GM18511 (cell line): ENCODE measurements around the gene LONRF3.
A peak's percentile ranks its signal among the peaks of the same experiment; 100 is the strongest.
"Not testable (repeated sequence)": the region's sequence is repeated elsewhere in the genome, so short reads cannot be mapped to it uniquely, and the experiment has no call there.

Experiments used
- ATAC-seq: cut with Tn5 transposase; IDR thresholded peaks from one replicate; pipeline ENCODE4 v1.9.1; 2021; ENCODE audit warnings: mild to moderate bottlenecking, moderate library complexity; ENCODE audit not compliant: unreplicated experiment

The LONRF3 gene

DNA sequence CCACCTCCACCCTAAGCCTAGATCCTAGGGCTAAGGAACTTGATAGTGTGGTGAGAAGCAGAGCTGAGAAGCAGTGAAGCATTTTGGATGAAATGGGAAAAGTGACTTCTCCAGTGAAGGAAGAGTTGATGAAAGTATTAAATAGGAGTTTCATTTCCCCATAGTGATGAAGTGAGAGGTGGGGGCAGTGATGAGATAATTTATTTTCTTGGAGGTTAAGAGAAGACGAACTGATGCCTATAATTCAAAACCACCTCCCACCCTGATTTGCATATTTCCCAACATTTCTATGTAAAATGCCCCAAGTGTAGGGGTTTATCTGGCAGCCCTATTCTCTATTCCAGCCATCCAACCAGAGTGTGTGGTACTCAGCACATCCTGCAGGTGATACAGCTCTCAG lies 6.3 kb downstream of the LONRF3 start:
- ATAC-seq = no peak

DNA sequence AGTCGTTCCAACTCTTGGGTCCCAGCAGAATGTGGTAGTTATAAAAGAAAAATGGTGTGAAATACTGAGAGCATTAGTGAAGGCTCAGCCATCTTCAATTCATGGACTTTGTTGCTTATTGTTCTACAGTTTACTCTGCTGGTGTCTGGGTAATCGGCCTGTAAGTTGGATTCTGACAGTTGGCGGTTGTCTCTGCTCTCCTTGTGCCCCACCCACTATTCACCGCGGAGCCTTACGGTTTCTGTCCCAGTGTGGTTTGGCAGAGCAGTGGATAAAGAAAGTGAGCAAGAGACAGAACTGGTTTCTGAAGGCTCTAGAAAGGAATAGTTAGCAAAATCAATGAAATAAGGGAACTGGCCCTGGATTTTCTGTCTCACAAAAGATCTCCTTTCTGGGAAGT lies 9.1 kb downstream of the LONRF3 start:
- no peak for ATAC-seq

DNA sequence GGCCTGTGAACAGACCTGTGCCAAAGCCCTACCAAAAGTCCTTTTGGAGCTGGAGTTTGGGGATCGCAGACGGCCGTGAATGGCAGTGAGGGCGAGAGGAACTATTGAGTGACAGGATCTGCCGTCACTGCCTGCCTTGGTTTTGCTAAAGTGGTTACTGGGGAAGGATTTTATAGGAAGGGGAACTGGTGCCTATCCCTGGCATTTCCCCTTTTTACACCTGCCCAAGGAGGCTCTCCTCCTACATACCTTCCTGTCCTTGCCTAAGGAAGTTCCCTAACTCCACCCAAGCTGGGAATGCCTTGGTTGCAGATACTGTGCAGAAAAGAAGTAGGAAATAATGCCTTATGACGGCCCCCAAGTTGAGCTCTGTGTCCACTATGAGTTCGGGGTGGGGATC lies 14.5 kb downstream of the LONRF3 start:
- ATAC-seq = no peak

GRCh38 chrX:118989886-118990285 lies 15.5 kb downstream of the LONRF3 start:
- no peak for ATAC-seq

DNA sequence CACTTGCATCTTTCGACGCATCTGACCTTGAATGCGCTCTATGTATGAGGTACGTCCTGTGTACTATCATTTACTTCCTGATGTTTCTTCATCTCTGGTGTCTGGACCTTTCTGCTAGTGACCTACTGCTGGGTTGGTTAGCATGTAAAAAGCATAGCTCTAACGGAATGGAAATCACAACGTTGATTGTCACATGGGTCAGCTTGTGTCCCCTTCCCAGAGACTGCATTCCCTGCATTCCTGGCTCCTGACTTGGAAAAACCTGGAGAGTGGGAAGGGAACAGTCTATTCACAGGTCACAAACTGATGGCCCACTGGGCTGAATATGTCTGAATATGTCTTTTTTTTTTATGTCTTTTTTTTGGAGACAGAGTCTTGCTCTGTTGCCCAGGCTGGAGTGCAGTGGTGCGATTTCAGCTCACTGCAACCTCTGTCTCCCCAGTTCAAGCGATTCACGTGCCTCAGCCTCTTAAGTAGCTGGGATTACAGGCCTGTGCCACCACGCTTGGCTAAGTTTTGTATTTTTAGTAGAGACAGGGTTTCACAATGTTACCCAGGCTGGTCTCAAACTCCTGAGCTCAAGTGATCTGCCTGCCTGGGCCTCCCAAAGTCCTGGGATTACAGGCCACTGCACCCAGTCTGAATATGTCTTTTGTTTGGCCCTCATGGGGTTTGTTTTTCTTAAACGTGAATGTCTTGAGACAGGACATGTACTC lies 16.3 kb downstream of the LONRF3 start:
- ATAC-seq = no peak

GRCh38 chrX:118992441-118993121 lies 18.2 kb downstream of the LONRF3 start:
- ATAC-seq = not testable (repeated sequence)

GRCh38 chrX:119003462-119003861 lies 29.0 kb downstream of the LONRF3 start:
- no peak for ATAC-seq

DNA sequence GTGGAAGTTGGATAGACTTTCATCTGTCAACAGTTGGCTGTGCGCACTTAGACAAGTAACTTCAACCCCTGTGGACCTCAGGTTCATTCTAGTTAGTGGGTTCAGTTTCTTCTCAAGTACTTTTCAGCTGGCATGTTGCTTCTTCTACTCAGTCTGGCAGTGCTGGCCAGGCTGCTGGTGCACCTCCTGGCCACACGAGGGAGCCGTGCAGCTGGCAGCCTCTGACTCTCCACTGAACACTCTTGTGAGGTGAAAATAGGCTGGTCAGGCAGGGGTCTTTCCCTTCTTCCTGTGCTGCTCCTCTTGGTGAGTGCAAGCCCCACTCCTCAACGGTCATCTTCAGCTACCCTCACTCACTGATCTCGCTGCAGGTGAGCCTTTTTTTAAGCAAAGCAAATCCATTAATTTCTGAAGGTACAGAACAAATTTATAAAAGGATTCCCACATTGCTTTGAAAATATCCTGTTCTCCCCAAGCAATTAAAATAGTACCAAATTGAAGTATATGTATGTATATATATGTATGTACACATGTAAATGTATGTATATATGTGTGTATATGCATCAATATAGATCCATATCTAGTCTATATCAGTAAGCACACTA lies 30.6 kb downstream of the LONRF3 start:
- ATAC-seq = peak; percentile 91

DNA sequence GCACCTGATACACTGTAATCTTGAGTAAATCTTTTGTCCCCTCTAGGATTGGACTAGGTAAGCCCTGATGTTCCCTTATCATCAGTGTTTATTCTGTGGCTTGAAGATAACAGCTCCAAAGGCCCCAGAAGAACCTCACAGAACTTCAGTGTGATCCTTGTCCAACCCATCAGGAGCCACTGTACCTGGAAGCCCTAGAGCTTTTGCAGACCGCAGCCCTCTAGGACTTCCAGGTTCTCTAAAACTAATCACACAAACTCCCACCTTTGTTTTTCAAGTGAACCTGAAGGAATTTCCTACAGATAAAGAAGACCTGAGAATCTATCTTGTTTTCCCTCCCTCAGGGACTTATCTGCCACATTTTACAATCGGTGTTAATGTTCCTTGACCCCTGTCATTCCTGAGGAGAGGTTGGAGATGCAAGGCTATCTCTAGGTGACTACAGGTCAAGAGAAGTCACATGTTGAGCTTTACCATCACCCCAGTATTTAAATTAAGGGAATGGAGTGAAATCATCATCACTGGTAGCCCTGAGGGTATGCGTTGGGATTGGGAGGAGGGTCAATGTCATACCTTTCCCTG lies 32.9 kb downstream of the LONRF3 start:
- ATAC-seq = no peak

DNA sequence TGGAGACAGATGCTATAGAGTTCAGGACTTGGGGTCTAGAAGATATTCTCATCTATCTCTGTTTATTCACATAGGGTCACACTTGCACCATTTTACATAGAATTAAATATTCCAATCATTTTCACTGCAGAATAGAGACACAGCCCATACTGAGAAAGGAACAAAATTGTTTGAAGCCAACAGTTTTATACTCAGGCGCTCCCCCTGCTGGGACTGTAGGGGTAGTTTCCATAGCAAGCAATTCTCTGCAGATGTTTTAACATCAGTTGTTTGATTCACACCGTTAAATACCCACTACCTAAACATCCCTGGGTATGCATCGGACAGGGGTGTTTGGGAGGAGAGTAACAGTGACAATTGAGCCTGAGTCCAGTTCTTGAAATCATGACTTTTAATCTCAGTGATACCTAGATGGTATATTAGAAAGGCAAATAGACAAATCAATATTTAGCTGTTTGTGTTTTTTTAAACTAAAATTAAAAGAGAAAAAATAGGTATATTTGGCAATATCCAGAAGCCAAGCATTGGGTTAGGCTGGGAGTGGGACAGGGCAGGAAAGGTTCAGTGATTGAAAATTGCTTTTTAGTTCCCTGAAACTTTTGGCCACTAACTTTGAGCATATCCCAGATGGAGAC lies 33.8 kb downstream of the LONRF3 start:
- ATAC-seq = no peak

DNA sequence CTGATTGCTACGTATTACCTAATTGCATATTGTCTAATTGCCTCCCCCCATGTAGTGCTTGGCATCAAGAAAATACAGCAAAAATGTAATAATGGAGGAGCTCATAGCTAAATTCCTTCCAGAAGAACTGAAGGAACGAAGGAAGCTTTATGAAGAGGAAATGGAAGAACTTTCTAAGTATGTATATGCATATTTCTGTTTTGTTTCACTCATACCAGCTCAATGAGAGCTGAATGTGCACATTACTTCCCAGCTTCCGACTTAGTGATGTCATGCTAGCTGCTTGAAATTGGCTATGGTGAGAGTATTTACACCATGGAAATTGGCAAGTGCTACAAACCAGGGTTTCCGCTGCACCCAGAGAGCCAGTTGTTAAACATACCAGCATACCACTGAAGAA lies 34.7 kb downstream of the LONRF3 start:
- no peak for ATAC-seq

- no peak for ATAC-seq
Observed at GRCh38 chrX:119010491-119010890, 36.1 kb downstream of the LONRF3 start.

- no peak for ATAC-seq
Observed at GRCh38 chrX:119013164-119013563, 38.7 kb downstream of the LONRF3 start.

- ATAC-seq = peak; percentile 96
Observed at GRCh38 chrX:119015407-119016237, 41.2 kb downstream of the LONRF3 start.

DNA sequence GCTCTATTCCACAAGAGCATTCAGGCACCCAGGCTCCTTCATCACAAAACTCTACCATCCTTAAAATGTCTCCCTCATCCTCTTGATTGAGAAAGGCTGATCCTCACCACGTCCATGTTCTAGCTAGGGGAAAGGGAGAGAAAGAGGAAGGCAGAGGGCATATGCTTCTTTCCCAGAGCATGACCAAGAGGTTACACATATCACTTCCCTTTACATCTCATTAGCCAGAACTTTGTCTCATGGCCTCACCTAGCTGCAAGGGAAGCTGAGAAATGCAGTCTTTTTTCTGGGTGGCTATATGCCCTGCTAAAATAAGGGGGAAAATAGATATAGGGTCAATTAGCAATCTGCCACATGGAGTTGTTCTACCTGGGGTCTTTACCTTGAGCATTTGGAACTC lies 42.7 kb downstream of the LONRF3 start:
- ATAC-seq = no peak

DNA sequence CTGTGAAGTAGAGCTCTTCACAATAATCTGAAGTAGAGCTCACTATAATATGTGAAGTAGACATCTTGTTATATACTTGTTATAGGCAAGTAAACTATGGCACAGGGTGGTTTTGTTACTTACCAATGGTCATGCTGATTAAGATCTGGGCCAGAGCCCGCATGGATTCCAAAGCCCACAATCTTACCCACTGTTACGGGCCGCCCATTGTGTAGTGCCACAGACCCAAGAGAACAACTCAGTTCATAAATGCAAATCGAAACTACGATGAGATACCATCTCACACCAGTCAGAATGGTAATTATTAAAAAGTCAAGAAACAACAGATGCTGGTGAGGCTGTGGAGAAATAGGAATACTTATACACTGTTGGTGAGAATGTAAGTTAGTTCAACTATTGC lies 51.5 kb downstream of the LONRF3 start:
- no peak for ATAC-seq

DNA sequence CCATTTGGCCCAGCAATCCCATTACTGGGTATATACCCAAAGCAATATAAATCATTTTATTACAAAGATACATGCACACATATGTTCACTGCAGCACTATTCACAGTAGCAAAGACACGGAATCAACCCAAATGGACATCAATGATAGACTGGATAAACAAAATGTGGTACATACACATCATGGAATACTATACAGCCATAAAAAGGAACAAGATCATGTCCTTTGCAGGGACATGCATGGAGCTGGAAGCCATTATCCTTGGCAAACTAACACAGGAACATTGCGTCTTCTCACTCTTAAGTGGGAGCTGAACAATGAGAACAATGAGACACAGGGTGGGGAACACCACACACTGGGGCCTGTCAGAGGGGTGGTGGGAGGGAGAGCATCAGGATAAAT lies 51.9 kb downstream of the LONRF3 start:
- ATAC-seq = not testable (repeated sequence)

GRCh38 chrX:119027960-119028732 lies 53.7 kb downstream of the LONRF3 start:
- not testable (repeated sequence) for ATAC-seq

DNA sequence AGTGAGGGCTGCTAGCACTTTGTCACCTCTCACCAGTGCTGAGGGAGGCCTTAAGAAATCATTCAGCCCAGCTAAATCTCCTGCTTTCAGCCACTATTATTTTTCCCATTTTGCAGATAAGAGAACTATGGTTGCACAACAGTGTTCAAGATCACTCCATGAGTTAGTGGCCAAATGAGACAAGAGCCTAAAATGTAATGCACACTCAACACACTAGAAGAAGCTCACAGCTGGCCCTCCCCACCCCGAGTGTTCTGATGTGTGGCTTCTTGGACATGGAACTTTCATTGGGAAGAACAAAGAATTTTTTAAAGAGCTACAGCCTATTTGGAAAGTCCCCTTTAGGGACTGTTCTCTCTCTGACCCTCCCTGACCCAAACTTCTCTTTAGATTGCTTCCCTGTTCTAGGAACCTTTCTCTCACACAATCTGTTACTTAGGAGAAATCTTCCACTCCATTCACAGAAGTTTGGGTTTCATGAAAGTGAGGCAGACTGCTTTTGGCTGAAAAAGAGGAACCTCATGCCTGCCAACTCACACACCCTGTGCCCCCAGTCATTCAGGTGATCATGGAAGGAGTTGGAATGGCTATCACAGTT lies 54.4 kb downstream of the LONRF3 start:
- no peak for ATAC-seq
